OCI-LY1 (cell line): ENCODE measurements around the gene KCNK7.

Source experiments
- H2AFZ ChIP-seq: fragments of 200-600 bp; sonication (generic), shearing (Covaris generic); 2 replicates; pipeline ENCODE4 v1.6.0; 2014; ENCODE audit warnings: antibody characterized with exemption, mild to moderate bottlenecking, low read length
- H3F3A ChIP-seq: fragments of 200-600 bp; sonication (generic), shearing (Covaris generic); 2 replicates; pipeline ENCODE4 v1.6.0; 2014; ENCODE audit warnings: mild to moderate bottlenecking, antibody characterized with exemption, low read length, moderate library complexity; ENCODE audit not compliant: insufficient read depth
- H3K27ac ChIP-seq: fragments of 200-600 bp; sonication (generic); 2 replicates; pipeline ENCODE4 v1.5.1; 2014; ENCODE audit warnings: low read length, mixed run types, mild to moderate bottlenecking, low read depth; ENCODE audit not compliant: poor library complexity, severe bottlenecking
- H3K27me3 ChIP-seq: fragments of 200-600 bp; sonication (generic); 2 replicates; pipeline ENCODE4 v1.6.0; 2014; ENCODE audit warnings: antibody characterized with exemption, mild to moderate bottlenecking, low read length, moderate library complexity; ENCODE audit not compliant: insufficient read depth
- H3K36me3 ChIP-seq: fragments of 200-600 bp; sonication (generic); 2 replicates; pipeline ENCODE4 v1.6.1; 2014; ENCODE audit warnings: mild to moderate bottlenecking, antibody characterized with exemption, low read length, moderate library complexity, mixed read lengths; ENCODE audit not compliant: insufficient read depth
- H3K4me1 ChIP-seq: fragments of 200-600 bp; sonication (generic); 2 replicates; pipeline ENCODE4 v1.5.1; 2014; ENCODE audit warnings: mild to moderate bottlenecking, low read length, moderate library complexity; ENCODE audit not compliant: insufficient read depth, severe bottlenecking
- H3K4me2 ChIP-seq: fragments of 200-600 bp; sonication (generic), shearing (Covaris generic); 2 replicates; pipeline ENCODE4 v1.6.1; 2014; ENCODE audit warnings: low read length
- H3K4me3 ChIP-seq: fragments of 200-600 bp; sonication (generic); 2 replicates; pipeline ENCODE4 v1.5.1; 2014; ENCODE audit warnings: low read length, low read depth, mild to moderate bottlenecking, mixed read lengths; ENCODE audit not compliant: poor library complexity, severe bottlenecking
- H3K79me2 ChIP-seq: fragments of 200-600 bp; shearing (Covaris generic); 2 replicates; pipeline ENCODE4 v1.6.1; 2016; ENCODE audit warnings: mixed run types, low read length, mixed read lengths; ENCODE audit not compliant: insufficient read depth
- H3K9ac ChIP-seq: fragments of 200-600 bp; sonication (generic), shearing (Covaris generic); 2 replicates; pipeline ENCODE4 v1.6.1; 2014; ENCODE audit warnings: mild to moderate bottlenecking, low read length, mixed read lengths
- H3K9me2 ChIP-seq: fragments of 200-600 bp; sonication (generic), shearing (Covaris generic); 2 replicates; pipeline ENCODE4 v1.6.1; 2014; ENCODE audit warnings: low read depth, mild to moderate bottlenecking, low read length, mixed read lengths
- H3K9me3 ChIP-seq: fragments of 200-600 bp; shearing (Covaris generic); 2 replicates; pipeline ENCODE4 v1.6.1; 2014; ENCODE audit warnings: low read length, mixed read lengths
- H4K20me1 ChIP-seq: fragments of 200-600 bp; sonication (generic), shearing (Covaris generic); 2 replicates; pipeline ENCODE4 v1.6.0; 2016; ENCODE audit warnings: mild to moderate bottlenecking, low read length; ENCODE audit not compliant: insufficient read depth
- EZH2 ChIP-seq: fragments of 200-600 bp; sonication (generic), shearing (Covaris generic); IDR thresholded peaks from 2 replicates; pipeline ENCODE4 v1.8.0; 2017; ENCODE audit warnings: borderline replicate concordance, mixed run types, mild to moderate bottlenecking, antibody characterized with exemption, low read length, moderate library complexity, mixed read lengths
- TF ChIP-seq, protein P1 (sequence below): fragments of 200-600 bp; sonication (generic), shearing (Covaris generic); IDR thresholded peaks from 2 replicates; pipeline ENCODE4 v1.5.1; 2017; ENCODE audit warnings: mild to moderate bottlenecking, antibody characterized with exemption, low read length, moderate library complexity, mixed read lengths

The KCNK7 gene

GRCh38 chr11:65610404-65610803 is 14.8 kb upstream of the KCNK7 start:
- H3K27ac ChIP-seq, result no peak overlapping the region
- H2AFZ ChIP-seq, result no peak overlapping the region
- H3K4me1 ChIP-seq, result peaks cover 27% of the 10 kb centered on the region
- no peak overlapping the region for H3K4me3 ChIP-seq
- H3K27me3 ChIP-seq, result no peaks in the 10 kb centered on the region
- H4K20me1 ChIP-seq, result no peaks in the 10 kb centered on the region
- H3F3A ChIP-seq, result no peaks in the 10 kb centered on the region
- H3K4me2 ChIP-seq, result no peak overlapping the region
- H3K9ac ChIP-seq, result no peak overlapping the region
- no peaks in the 10 kb centered on the region for H3K9me2 ChIP-seq
- no peaks in the 10 kb centered on the region for H3K79me2 ChIP-seq
- TF ChIP-seq, protein P1, sequence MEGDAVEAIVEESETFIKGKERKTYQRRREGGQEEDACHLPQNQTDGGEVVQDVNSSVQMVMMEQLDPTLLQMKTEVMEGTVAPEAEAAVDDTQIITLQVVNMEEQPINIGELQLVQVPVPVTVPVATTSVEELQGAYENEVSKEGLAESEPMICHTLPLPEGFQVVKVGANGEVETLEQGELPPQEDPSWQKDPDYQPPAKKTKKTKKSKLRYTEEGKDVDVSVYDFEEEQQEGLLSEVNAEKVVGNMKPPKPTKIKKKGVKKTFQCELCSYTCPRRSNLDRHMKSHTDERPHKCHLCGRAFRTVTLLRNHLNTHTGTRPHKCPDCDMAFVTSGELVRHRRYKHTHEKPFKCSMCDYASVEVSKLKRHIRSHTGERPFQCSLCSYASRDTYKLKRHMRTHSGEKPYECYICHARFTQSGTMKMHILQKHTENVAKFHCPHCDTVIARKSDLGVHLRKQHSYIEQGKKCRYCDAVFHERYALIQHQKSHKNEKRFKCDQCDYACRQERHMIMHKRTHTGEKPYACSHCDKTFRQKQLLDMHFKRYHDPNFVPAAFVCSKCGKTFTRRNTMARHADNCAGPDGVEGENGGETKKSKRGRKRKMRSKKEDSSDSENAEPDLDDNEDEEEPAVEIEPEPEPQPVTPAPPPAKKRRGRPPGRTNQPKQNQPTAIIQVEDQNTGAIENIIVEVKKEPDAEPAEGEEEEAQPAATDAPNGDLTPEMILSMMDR, result no peak
- TF ChIP-seq EZH2, result no peak
- H3K9me3 ChIP-seq, result no peaks in the 10 kb centered on the region
- peaks cover 23% of the 10 kb centered on the region for H3K36me3 ChIP-seq

GRCh38 chr11:65609665-65610064 is 14.1 kb upstream of the KCNK7 start:
- no peak overlapping the region for H3K4me2 ChIP-seq
- no peak overlapping the region for H2AFZ ChIP-seq
- H3K9ac ChIP-seq, result no peak overlapping the region
- no peaks in the 10 kb centered on the region for H4K20me1 ChIP-seq
- no peak overlapping the region for H3K27ac ChIP-seq
- no peaks in the 10 kb centered on the region for H3K9me2 ChIP-seq
- H3K4me3 ChIP-seq, result no peak overlapping the region
- H3K79me2 ChIP-seq, result no peaks in the 10 kb centered on the region
- no peaks in the 10 kb centered on the region for H3F3A ChIP-seq
- no peaks in the 10 kb centered on the region for H3K9me3 ChIP-seq
- H3K27me3 ChIP-seq, result no peaks in the 10 kb centered on the region
- H3K36me3 ChIP-seq, result peaks cover 31% of the 10 kb centered on the region
- TF ChIP-seq EZH2, result no peak
- TF ChIP-seq, protein P1, result no peak
- H3K4me1 ChIP-seq, result peaks cover 27% of the 10 kb centered on the region

DNA sequence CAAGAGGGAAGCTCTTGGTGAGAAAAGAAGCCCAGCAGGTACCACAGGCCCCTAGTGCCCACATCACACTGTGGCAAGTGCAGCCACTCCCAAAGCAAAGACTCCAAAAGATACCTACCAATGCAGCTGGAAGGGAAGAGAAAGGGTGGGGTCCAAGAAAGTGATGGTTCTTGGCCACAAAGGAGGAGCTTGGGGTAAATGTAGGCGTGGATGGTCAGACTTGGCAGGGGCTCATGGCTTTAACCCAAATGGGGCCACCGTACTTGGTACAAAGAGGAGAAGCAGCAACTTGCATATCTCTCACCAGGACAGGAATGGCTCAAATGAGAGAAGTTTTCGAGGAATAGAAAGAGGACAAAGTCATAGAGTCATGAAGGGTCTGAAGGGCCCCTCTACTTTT is 13.6 kb upstream of the KCNK7 start:
- Histone ChIP-seq H3K4me1 (peaks cover 27% of the 10 kb centered on the region), H3K9me3 (no peaks in the 10 kb centered on the region), H3K36me3 (peaks cover 35% of the 10 kb centered on the region), H3K9ac (no peak overlapping the region), H4K20me1 (no peaks in the 10 kb centered on the region), H3K4me2 (no peak overlapping the region), H2AFZ (no peak overlapping the region), H3F3A (no peaks in the 10 kb centered on the region), H3K27ac (no peak overlapping the region), H3K27me3 (no peaks in the 10 kb centered on the region), H3K79me2 (no peaks in the 10 kb centered on the region), H3K9me2 (no peaks in the 10 kb centered on the region), H3K4me3 (no peak overlapping the region)
- TF ChIP-seq EZH2, result no peak
- TF ChIP-seq, protein P1, result no peak
